Neutrophil (primary cell): Measurements from ENCODE around the gene RYR2.

Experiments
- H3K27ac ChIP-seq: fragments of 200-600 bp; sonication (generic); 2 replicates; pipeline ENCODE4 v1.5.1; 2016; ENCODE audit warnings: mild to moderate bottlenecking, moderate library complexity
- H3K27me3 ChIP-seq: fragments of 200-600 bp; sonication (generic); 2 replicates; pipeline ENCODE4 v1.6.0; 2016; ENCODE audit warnings: mild to moderate bottlenecking
- H3K36me3 ChIP-seq: fragments of 200-600 bp; sonication (generic); 2 replicates; pipeline ENCODE4 v1.5.1; 2017
- H3K4me1 ChIP-seq, 2 experiments: fragments of 200-600 bp in 1 of 2; sonication (generic) in 1 of 2; 1 replicate in 1 of 2; 2 replicates in 1 of 2; pipeline versions ENCODE4 v1.5.1 to v1.6.1; 2013 to 2016; ENCODE audit warnings: low read depth in 1 of 2, low read length in 1 of 2, mild to moderate bottlenecking in 1 of 2, moderate library complexity in 1 of 2; ENCODE audit not compliant: control insufficient read depth in 1 of 2, insufficient read depth in 1 of 2
- H3K4me3 ChIP-seq, 2 experiments: fragments of 200-600 bp in 1 of 2; sonication (generic) in 1 of 2; 1 replicate in 1 of 2; 2 replicates in 1 of 2; pipeline ENCODE4 v1.5.1; 2013 to 2016; ENCODE audit warnings: low read depth in 1 of 2, low read length in 1 of 2, mild to moderate bottlenecking in 1 of 2, moderate library complexity in 1 of 2
- H3K9me3 ChIP-seq: fragments of 200-600 bp; sonication (generic); 2 replicates; pipeline ENCODE4 v1.5.1; 2016
- CTCF ChIP-seq: fragments of 200-600 bp; sonication (generic); IDR thresholded peaks from 2 replicates; pipeline ENCODE4 v1.5.1; 2016; ENCODE audit warnings: antibody characterized with exemption

RYR2 gene

GRCh38 chr1:237029850-237030535 is 12.0 kb upstream of the RYR2 start:
- H3K4me3 ChIP-seq = no peak overlapping the region
- no peak overlapping the region for H3K27ac ChIP-seq
- no peaks in the 10 kb centered on the region for H3K27me3 ChIP-seq
- no peaks in the 10 kb centered on the region for H3K4me1 ChIP-seq
- no peaks in the 10 kb centered on the region for H3K9me3 ChIP-seq
- no peaks in the 10 kb centered on the region for H3K36me3 ChIP-seq
- TF ChIP-seq CTCF = no peak

- H3K36me3 ChIP-seq = no peaks in the 10 kb centered on the region
- H3K4me1 ChIP-seq = no peaks in the 10 kb centered on the region
- H3K27ac ChIP-seq = no peak overlapping the region
- no peaks in the 10 kb centered on the region for H3K9me3 ChIP-seq
- no peaks in the 10 kb centered on the region for H3K27me3 ChIP-seq
- H3K4me3 ChIP-seq = no peak overlapping the region
- TF ChIP-seq CTCF = no peak
Measured at GRCh38 chr1:237031480-237031879, 10.5 kb upstream of the RYR2 start.

- no peaks in the 10 kb centered on the region for H3K9me3 ChIP-seq
- no peak overlapping the region for H3K4me3 ChIP-seq
- no peaks in the 10 kb centered on the region for H3K27me3 ChIP-seq
- H3K36me3 ChIP-seq = no peaks in the 10 kb centered on the region
- no peak for TF ChIP-seq CTCF
- H3K27ac ChIP-seq = no peak overlapping the region
- H3K4me1 ChIP-seq = no peaks in the 10 kb centered on the region
Measured at GRCh38 chr1:237032029-237032428, 10.0 kb upstream of the RYR2 start.

GRCh38 chr1:237033061-237033460 is 8.9 kb upstream of the RYR2 start:
- no peak for TF ChIP-seq CTCF
- Histone ChIP-seq H3K9me3 (no peaks in the 10 kb centered on the region), H3K27ac (no peak overlapping the region), H3K36me3 (no peaks in the 10 kb centered on the region), H3K4me3 (no peak overlapping the region), H3K4me1 (no peaks in the 10 kb centered on the region), H3K27me3 (peaks cover 1% of the 10 kb centered on the region)

GRCh38 chr1:237033804-237034203 is 8.2 kb upstream of the RYR2 start:
- no peak for TF ChIP-seq CTCF
- H3K27ac ChIP-seq = no peak overlapping the region
- H3K9me3 ChIP-seq = no peaks in the 10 kb centered on the region
- no peaks in the 10 kb centered on the region for H3K4me1 ChIP-seq
- H3K27me3 ChIP-seq = peaks cover 9% of the 10 kb centered on the region
- no peaks in the 10 kb centered on the region for H3K36me3 ChIP-seq
- no peak overlapping the region for H3K4me3 ChIP-seq
